ENCODE data around the gene CEP164. TPM values are rescaled to one million over a fixed set of nuclear protein-coding genes. Genes with fewer than 3 reads are reported as not detected.
"Not testable (repeated sequence)": the region's sequence is repeated elsewhere in the genome, so short reads cannot be mapped to it uniquely, and the experiment has no call there.

The CEP164 gene
- polyA plus RNA-seq, 1 of the 3 experiments (the other 2 are of a cell fraction): 27.7 TPM

DNA sequence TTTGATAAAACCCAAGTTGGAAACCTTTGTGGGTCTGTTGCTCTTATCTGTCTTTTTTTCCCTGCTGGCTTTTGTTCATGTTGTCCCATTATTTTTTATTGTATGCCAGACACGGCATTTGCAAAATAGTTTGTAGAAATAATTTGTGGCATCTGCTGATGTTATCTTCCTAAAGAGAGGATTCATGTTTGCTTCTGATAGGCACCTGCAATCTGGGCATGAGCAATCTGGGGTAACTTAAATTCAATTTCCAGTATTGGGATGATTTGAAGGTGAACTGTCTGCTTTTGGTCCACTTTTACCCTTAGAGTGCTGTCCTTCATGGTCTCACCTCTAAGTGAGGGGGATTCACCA is 126.9 kb downstream of the CEP164 start:
- CTCF ChIA-PET: interaction anchor here (0.7 to 3.9 kb wide), 2 partner anchors 11 to 355 kb away, joined by 3 to 18 read pairs; no protein-coding TSS in a partner anchor
- Histone ChIP-seq H3K36me3 (replicated peaks in 1 of 2; ENCODE audit: control insufficient read depth in 1 of 2, insufficient read depth in 2 of 2, low read length in 1 of 2) (no peaks in the 10 kb centered on the region), H3K27ac (ENCODE audit: low read depth in 2 of 2, low read length in 1 of 2) (peak overlapping the region in 1 of 2 experiments; percentile 90; a peak in 2 of 4 replicates), H3K4me1 (ENCODE audit: control insufficient read depth in 1 of 2, insufficient read depth in 2 of 2, low read depth in 1 of 2, low read length in 1 of 2) (peaks cover 0 to 39% of the 10 kb centered on the region in 2 experiments; a peak in 1 of 4 replicates), H3K79me2 (ENCODE audit: insufficient read depth) (no peaks in the 10 kb centered on the region), H4K20me1 (ENCODE audit: insufficient read depth) (no peaks in the 10 kb centered on the region), H3K4me2 (no peak overlapping the region), H3K9me3 (peaks cover 5% of the 10 kb centered on the region), H3K9ac (no peak overlapping the region), H3K9me2 (no peaks in the 10 kb centered on the region), H3K27me3 (ENCODE audit: insufficient read depth) (no peaks in the 10 kb centered on the region), H3K4me3 (ENCODE audit: low read depth in 2 of 2, low read length in 1 of 2) (no peak overlapping the region), H2AFZ (ENCODE audit: low read depth) (no peak overlapping the region), H3F3A (replicated peaks; ENCODE audit: insufficient read depth) (no peaks in the 10 kb centered on the region)
- TF ChIP-seq FOSL2 (IDR thresholded peaks at IDR 0.05; ENCODE audit: borderline replicate concordance, low read depth) (no peak), GATA2 (CRISPR knock-in tag; IDR thresholded peaks at IDR 0.05) (peak; percentile 91), POLR2AphosphoS5 (IDR thresholded peaks at IDR 0.05; ENCODE audit: low read depth, low read length) (no peak), MXI1 (IDR thresholded peaks at IDR 0.05; ENCODE audit: low read depth, low read length) (peak; percentile 62; the same call in 1 of the 2 replicates), FOXJ3 (CRISPR knock-in tag; IDR thresholded peaks at IDR 0.05) (0 out of 2 replicates have a peak, but pooled peaks have one; percentile 51), RCOR1 (IDR thresholded peaks at IDR 0.05; ENCODE audit: low read length) (peak; percentile 83), CHD2 (IDR thresholded peaks at IDR 0.05; ENCODE audit: low read length, partially characterized antibody) (peak; percentile 46), TCF12 (IDR thresholded peaks at IDR 0.05) (peak; percentile 52), EP300 (IDR thresholded peaks at IDR 0.05; ENCODE audit: borderline replicate concordance in 1 of 2, low read depth in 1 of 2, low read length in 1 of 2) (peak in 1 of 2 experiments; percentile 99; a peak in 2 of 4 replicates)
- TF ChIP-seq, protein P1, sequence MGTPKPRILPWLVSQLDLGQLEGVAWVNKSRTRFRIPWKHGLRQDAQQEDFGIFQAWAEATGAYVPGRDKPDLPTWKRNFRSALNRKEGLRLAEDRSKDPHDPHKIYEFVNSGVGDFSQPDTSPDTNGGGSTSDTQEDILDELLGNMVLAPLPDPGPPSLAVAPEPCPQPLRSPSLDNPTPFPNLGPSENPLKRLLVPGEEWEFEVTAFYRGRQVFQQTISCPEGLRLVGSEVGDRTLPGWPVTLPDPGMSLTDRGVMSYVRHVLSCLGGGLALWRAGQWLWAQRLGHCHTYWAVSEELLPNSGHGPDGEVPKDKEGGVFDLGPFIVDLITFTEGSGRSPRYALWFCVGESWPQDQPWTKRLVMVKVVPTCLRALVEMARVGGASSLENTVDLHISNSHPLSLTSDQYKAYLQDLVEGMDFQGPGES (IDR thresholded peaks at IDR 0.05; ENCODE audit: low read depth, low read length): no peak
- 0% methylated on average over 1 of the region's 1 CpG for WGBS (ENCODE audit: low lambda C conversion rate)
- POLR2A ChIA-PET: interaction anchor here (0.8 to 1.1 kb wide), 2 partner anchors 19 to 36 kb away, joined by 3 read pairs; no protein-coding TSS in a partner anchor
- DNase-seq: peak; percentile 51

DNA sequence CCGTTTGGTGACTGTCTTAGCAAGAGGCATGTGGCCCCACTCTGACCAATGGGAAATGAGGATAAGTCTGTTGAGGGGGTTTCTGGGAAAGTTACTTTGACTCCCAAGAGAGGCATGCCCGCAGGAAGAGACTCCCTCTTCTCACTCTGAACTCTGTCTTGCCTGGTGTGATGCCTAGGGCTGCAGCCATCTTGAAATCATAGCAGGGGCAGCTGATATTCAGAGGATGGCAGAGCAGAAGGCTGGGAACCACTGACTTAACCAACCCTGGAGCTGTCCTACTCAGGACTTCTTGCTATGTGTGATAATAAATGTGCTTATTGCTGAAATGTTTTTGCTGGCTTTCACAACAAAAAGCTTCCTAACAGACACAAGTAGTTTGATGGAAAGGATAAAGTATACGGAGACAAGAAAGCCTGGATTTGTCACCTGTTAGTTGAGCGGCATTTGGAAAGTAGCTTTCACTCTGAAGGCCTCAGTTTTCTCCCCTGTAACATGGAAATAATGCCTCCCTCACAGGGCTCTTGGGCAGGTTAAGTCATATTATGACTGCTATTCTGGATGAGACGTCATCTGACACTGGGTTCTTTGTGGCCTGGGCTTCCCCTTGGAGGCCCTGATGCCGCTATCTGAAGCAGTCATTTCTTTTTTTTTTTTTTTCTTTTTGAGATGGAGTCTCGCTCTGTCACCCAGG is 128.5 kb downstream of the CEP164 start:
- POLR2A ChIA-PET: interaction anchor here (0.7 kb wide), 1 partner anchor 353 kb away, joined by 3 read pairs; no protein-coding TSS in a partner anchor
- CTCF ChIA-PET: interaction anchor here (3.9 kb wide), 1 partner anchor 12 kb away, joined by 18 read pairs; no protein-coding TSS in a partner anchor

DNA sequence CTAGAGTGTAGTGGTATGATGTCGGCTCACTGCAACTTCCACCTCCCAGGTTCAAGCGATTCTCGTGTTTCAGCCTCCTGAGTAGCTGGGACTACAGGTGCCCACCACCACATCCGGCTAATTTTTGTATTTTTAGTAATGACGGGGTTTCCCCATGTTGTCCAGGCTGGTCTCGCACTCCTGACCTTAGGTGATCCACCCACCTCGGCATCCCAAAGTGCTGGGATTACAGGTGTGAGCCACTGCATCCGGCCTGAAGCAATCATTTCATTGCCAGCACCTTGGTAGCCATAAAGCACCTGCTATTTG is 129.0 kb downstream of the CEP164 start:
- H3K9me2 ChIP-seq; H3K27ac ChIP-seq (ENCODE audit: low read depth in 2 of 2, low read length in 1 of 2); H3K4me2 ChIP-seq; H2AFZ ChIP-seq (ENCODE audit: low read depth); H3K27me3 ChIP-seq (ENCODE audit: insufficient read depth); H3K4me3 ChIP-seq (ENCODE audit: low read depth in 2 of 2, low read length in 1 of 2); H3K9me3 ChIP-seq; H4K20me1 ChIP-seq (ENCODE audit: insufficient read depth); H3K36me3 ChIP-seq (replicated peaks in 1 of 2; ENCODE audit: control insufficient read depth in 1 of 2, insufficient read depth in 2 of 2, low read length in 1 of 2); H3K79me2 ChIP-seq (ENCODE audit: insufficient read depth); DNase-seq; H3K9ac ChIP-seq; H3F3A ChIP-seq (replicated peaks; ENCODE audit: insufficient read depth): not testable (repeated sequence)
- H3K4me1 ChIP-seq (ENCODE audit: control insufficient read depth in 1 of 2, insufficient read depth in 2 of 2, low read depth in 1 of 2, low read length in 1 of 2): peaks cover 0 to 34% of the 10 kb centered on the region in 2 experiments; a peak in 1 of 4 replicates
- ChIA-PET CTCF (interaction anchor here (2.0 kb wide), 1 partner anchor 30 kb away, joined by 9 read pairs; no protein-coding TSS in a partner anchor), POLR2A (interaction anchor here (0.7 kb wide), 1 partner anchor 352 kb away, joined by 3 read pairs; no protein-coding TSS in a partner anchor)
- WGBS (ENCODE audit: low lambda C conversion rate): 59% methylated on average over 8 of the region's 8 CpGs

More for the DNA sequence above, 128.5 kb downstream of the CEP164 start:
- Histone ChIP-seq H3K9me2 (no peaks in the 10 kb centered on the region), H3F3A (replicated peaks; ENCODE audit: insufficient read depth) (no peaks in the 10 kb centered on the region), H3K9ac (no peak overlapping the region), H4K20me1 (ENCODE audit: insufficient read depth) (no peaks in the 10 kb centered on the region), H3K27ac (ENCODE audit: low read depth in 2 of 2, low read length in 1 of 2) (peak overlapping the region in 1 of 2 experiments; percentile 90; a peak in 1 of 4 replicates), H2AFZ (ENCODE audit: low read depth) (no peak overlapping the region), H3K4me1 (ENCODE audit: control insufficient read depth in 1 of 2, insufficient read depth in 2 of 2, low read depth in 1 of 2, low read length in 1 of 2) (peaks cover 0 to 29% of the 10 kb centered on the region in 2 experiments; a peak in 1 of 4 replicates), H3K27me3 (ENCODE audit: insufficient read depth) (no peaks in the 10 kb centered on the region), H3K36me3 (replicated peaks in 1 of 2; ENCODE audit: control insufficient read depth in 1 of 2, insufficient read depth in 2 of 2, low read length in 1 of 2) (no peaks in the 10 kb centered on the region), H3K4me2 (no peak overlapping the region), H3K79me2 (ENCODE audit: insufficient read depth) (no peaks in the 10 kb centered on the region), H3K9me3 (peaks cover 5% of the 10 kb centered on the region), H3K4me3 (ENCODE audit: low read depth in 2 of 2, low read length in 1 of 2) (no peak overlapping the region)
- 49% methylated on average over 7 of the region's 7 CpGs for WGBS (ENCODE audit: low lambda C conversion rate)
- TF ChIP-seq EZH2phosphoT487 (IDR thresholded peaks at IDR 0.05; ENCODE audit: borderline replicate concordance, low read depth): no peak
- no peak for TF ChIP-seq GATA2 (CRISPR knock-in tag; IDR thresholded peaks at IDR 0.05)
- TF ChIP-seq, protein P2, sequence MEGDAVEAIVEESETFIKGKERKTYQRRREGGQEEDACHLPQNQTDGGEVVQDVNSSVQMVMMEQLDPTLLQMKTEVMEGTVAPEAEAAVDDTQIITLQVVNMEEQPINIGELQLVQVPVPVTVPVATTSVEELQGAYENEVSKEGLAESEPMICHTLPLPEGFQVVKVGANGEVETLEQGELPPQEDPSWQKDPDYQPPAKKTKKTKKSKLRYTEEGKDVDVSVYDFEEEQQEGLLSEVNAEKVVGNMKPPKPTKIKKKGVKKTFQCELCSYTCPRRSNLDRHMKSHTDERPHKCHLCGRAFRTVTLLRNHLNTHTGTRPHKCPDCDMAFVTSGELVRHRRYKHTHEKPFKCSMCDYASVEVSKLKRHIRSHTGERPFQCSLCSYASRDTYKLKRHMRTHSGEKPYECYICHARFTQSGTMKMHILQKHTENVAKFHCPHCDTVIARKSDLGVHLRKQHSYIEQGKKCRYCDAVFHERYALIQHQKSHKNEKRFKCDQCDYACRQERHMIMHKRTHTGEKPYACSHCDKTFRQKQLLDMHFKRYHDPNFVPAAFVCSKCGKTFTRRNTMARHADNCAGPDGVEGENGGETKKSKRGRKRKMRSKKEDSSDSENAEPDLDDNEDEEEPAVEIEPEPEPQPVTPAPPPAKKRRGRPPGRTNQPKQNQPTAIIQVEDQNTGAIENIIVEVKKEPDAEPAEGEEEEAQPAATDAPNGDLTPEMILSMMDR (IDR thresholded peaks at IDR 0.05): no peak
- TF ChIP-seq, protein P3, sequence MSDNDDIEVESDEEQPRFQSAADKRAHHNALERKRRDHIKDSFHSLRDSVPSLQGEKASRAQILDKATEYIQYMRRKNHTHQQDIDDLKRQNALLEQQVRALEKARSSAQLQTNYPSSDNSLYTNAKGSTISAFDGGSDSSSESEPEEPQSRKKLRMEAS (IDR thresholded peaks at IDR 0.05; ENCODE audit: low read depth): no peak
- TF ChIP-seq, protein P4, sequence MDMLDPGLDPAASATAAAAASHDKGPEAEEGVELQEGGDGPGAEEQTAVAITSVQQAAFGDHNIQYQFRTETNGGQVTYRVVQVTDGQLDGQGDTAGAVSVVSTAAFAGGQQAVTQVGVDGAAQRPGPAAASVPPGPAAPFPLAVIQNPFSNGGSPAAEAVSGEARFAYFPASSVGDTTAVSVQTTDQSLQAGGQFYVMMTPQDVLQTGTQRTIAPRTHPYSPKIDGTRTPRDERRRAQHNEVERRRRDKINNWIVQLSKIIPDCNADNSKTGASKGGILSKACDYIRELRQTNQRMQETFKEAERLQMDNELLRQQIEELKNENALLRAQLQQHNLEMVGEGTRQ (IDR thresholded peaks at IDR 0.05; ENCODE audit: borderline replicate concordance, low read depth, low read length): no peak
- DNase-seq: no peak
